AG04450 (cell line): ENCODE measurements around the gene UPK1A. TPM values are rescaled to one million over a fixed set of nuclear protein-coding genes. Genes with fewer than 3 reads are reported as not detected.
"Not testable (repeated sequence)": the region's sequence is repeated elsewhere in the genome, so short reads cannot be mapped to it uniquely, and the experiment has no call there.

ENCODE experiments used
- CTCF ChIA-PET: fragments of 300-600, 350-600 bp; formaldehyde crosslinking; extraction: SDS; loops from one replicate; lab custom pipeline; 2022; ENCODE audit warnings: antibody characterized with exemption, inconsistent platforms; lab: Charles Lee
- POLR2A ChIA-PET: fragments of 350-600 bp; formaldehyde crosslinking; extraction: SDS; loops from one replicate; lab custom pipeline; 2021; ENCODE audit warnings: antibody characterized with exemption, inconsistent platforms; lab: Yijun Ruan, JAX
- DNase-seq: peaks from one replicate; pipeline ENCODE4 v3.0.0-alpha.2; 2011; ENCODE audit warnings: low read depth, low spot score
- H3K27ac ChIP-seq: one replicate; pipeline ENCODE4 v1.5.1; 2012; ENCODE audit warnings: low read depth, low read length, control low read depth
- H3K27me3 ChIP-seq: one replicate; pipeline ENCODE4 v1.6.0; 2012; ENCODE audit warnings: low read length; ENCODE audit not compliant: control insufficient read depth, insufficient read depth
- H3K4me3 ChIP-seq: 2 replicates; pipeline ENCODE4 v1.5.1; 2011; ENCODE audit warnings: mild to moderate bottlenecking, low read depth, low read length, control low read depth
- H3K9me3 ChIP-seq: 2 replicates; pipeline ENCODE4 v1.5.1; 2012; ENCODE audit warnings: low read length; ENCODE audit not compliant: control insufficient read depth, insufficient read depth
- polyA plus RNA-seq: library from polyadenylated mRNA; depleted of rRNA; stranded (reverse); fragments of >200 nt; gene quantifications from 2 replicates; pipeline ENCODE4 v1.2.3, GENCODE V29; 2011
- TF ChIP-seq, protein P1 (sequence below): IDR thresholded peaks from 2 replicates; pipeline ENCODE4 v1.5.1; 2011; ENCODE audit warnings: low read depth, low read length, control low read depth, inconsistent platforms

Gene UPK1A
- polyA plus RNA-seq, 1 experiment: not detected

DNA sequence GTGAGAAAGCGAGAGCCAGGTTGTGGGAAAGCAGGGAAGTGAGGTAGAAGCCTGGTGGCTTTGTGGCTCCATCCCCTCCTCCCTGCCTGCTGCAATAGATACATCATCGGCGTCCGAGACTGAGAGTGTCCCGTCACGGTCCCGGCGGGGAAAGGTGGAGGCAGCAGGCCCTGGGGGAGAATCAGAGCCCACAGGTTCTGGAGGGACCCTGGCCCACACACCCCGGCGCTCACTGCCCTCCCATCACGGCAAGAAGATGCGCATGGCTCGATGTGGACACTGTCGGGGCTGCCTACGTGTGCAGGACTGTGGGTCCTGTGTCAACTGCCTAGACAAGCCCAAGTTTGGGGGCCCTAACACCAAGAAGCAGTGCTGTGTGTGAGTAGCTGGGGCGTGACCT, 56.6 kb downstream of the UPK1A start:
- ChIA-PET CTCF (interaction anchor here (0.6 kb wide), 1 partner anchor 20 kb away, joined by 8 read pairs; no protein-coding TSS in a partner anchor), POLR2A (no interaction called here)
- Histone ChIP-seq H3K27me3 (no peaks in the 10 kb centered on the region), H3K27ac (no peak overlapping the region), H3K4me3 (no peak overlapping the region), H3K9me3 (no peaks in the 10 kb centered on the region; the same call in 1 of the 2 replicates)
- TF ChIP-seq, protein P1, sequence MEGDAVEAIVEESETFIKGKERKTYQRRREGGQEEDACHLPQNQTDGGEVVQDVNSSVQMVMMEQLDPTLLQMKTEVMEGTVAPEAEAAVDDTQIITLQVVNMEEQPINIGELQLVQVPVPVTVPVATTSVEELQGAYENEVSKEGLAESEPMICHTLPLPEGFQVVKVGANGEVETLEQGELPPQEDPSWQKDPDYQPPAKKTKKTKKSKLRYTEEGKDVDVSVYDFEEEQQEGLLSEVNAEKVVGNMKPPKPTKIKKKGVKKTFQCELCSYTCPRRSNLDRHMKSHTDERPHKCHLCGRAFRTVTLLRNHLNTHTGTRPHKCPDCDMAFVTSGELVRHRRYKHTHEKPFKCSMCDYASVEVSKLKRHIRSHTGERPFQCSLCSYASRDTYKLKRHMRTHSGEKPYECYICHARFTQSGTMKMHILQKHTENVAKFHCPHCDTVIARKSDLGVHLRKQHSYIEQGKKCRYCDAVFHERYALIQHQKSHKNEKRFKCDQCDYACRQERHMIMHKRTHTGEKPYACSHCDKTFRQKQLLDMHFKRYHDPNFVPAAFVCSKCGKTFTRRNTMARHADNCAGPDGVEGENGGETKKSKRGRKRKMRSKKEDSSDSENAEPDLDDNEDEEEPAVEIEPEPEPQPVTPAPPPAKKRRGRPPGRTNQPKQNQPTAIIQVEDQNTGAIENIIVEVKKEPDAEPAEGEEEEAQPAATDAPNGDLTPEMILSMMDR: no peak
- no peak for DNase-seq

DNA sequence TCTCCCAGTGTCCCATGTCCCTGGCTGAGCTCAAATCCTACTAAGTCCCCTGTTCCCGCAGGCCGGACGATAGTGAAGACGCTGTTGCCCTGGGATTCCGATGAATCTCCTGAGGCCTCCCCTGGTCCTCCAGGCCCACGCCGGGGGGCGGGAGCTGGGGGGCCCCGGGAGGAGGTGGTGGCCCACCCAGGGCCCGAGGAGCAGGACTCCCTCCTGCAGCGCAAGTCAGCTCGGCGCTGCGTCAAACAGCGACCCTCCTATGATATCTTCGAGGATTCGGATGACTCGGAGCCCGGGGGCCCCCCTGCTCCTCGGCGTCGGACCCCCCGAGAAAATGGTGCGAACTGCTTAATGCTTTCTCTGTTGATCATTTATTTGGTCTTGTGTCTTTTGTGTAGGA, 57.4 kb downstream of the UPK1A start:
- no peak for DNase-seq
- no peaks in the 10 kb centered on the region for H3K27me3 ChIP-seq
- no peak overlapping the region for H3K27ac ChIP-seq
- no peaks in the 10 kb centered on the region; the same call in 1 of the 2 replicates for H3K9me3 ChIP-seq
- H3K4me3 ChIP-seq: no peak overlapping the region
- CTCF ChIA-PET: no interaction called here
- POLR2A ChIA-PET: no interaction called here
- TF ChIP-seq, protein P1: no peak

DNA sequence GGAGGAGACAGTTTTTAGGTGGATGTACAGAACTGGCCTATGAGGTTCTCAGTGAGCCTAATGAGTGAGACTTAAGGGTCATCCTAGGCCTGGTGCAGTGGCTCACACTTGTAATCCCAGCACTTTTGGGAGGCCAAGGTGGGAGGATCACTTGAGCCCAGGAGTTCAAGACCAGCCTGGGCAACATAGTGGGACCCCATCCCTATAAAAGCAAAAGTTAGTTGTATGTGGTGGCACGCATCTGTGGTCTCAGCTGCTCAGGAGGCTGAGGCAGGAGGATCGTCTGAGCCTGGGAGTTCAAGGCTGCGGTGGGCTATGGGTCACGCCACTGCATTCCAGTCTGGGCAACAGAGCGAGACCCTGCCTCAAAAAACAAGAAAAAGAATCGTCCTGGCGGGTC, 57.8 kb downstream of the UPK1A start:
- H3K9me3 ChIP-seq, H3K27me3 ChIP-seq, H3K27ac ChIP-seq, DNase-seq, H3K4me3 ChIP-seq, POLR2A ChIA-PET, CTCF ChIA-PET: not testable (repeated sequence)

GRCh38 chr19:35724560-35724959, 58.2 kb downstream of the UPK1A start:
- ChIA-PET CTCF (no interaction called here), POLR2A (no interaction called here)
- no peak overlapping the region for H3K4me3 ChIP-seq
- no peak overlapping the region for H3K27ac ChIP-seq
- no peak for DNase-seq
- TF ChIP-seq, protein P1: no peak
- H3K27me3 ChIP-seq: no peaks in the 10 kb centered on the region
- no peaks in the 10 kb centered on the region; the same call in 1 of the 2 replicates for H3K9me3 ChIP-seq

- DNase-seq: no peak
- CTCF ChIA-PET: no interaction called here
Observed at GRCh38 chr19:35725216-35725861, 59.0 kb downstream of the UPK1A start.

More at GRCh38 chr19:35725216-35725861, 59.0 kb downstream of the UPK1A start:
- Histone ChIP-seq H3K9me3 (no peaks in the 10 kb centered on the region; the same call in 1 of the 2 replicates), H3K4me3 (no peak overlapping the region), H3K27me3 (no peaks in the 10 kb centered on the region), H3K27ac (no peak overlapping the region)
- TF ChIP-seq, protein P1: no peak
- POLR2A ChIA-PET: no interaction called here
